ENCODE results near the gene SCN8A. TPM values are rescaled to one million over a fixed set of nuclear protein-coding genes. Genes with fewer than 3 reads are reported as not detected.

The SCN8A gene
- total and polyA plus RNA-seq, 2 experiments from 2014 or later: 4.6 to 23.9 TPM

DNA sequence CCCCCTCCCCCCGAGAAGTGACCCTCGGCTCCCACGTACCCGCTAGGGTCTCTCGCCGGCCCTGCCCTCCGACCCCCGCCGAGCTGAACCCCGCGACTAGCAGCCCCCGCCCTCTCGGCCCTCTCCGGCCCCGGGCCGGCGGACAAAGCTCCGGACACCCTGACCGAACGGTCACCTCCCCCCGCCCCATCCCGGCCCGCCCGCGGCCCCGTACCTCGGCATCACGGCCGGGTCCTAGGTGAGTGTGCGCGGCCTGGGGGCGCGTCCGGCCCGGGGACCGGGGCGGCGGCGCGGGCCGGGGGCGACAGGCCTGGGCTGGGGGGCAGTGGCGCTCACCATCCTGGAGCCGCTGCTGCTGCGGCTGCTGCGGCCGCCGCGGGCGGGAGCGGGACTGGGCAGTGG is 257.3 kb downstream of the SCN8A start, which contains the start of gene FIGNL2:
Gene FIGNL2 (minus strand): TSS at position 393 of the 402 bp plus-strand sequence. CDS start 26,305 bp downstream, outside the sequence.
- peaks cover 59% of the 10 kb centered on the region for H3K27me3 ChIP-seq (ENCODE audit: insufficient read depth)
- 0 out of 2 replicates have a peak within 1 kb of the TSS, but pooled peaks have one; percentile 59 for H2AFZ ChIP-seq
- peaks cover 4% of the 10 kb centered on the region; the same call in 1 of the 2 replicates for H4K20me1 ChIP-seq (replicated peaks; ENCODE audit: insufficient read depth)
- peak within 1 kb of the TSS; percentile 96 for H3K4me2 ChIP-seq
- H3K36me3 ChIP-seq (ENCODE audit: insufficient read depth): no peaks in the 10 kb centered on the region
- Mint-ChIP-seq H3K4me1 (peaks cover 54% of the 10 kb centered on the region), H3K27me3 (ENCODE audit: insufficient read depth, low read depth, poor library complexity) (peaks cover 54% of the 10 kb centered on the region), H3K9me3 (no peaks in the 10 kb centered on the region; the same call in 1 of the 3 replicates), H3K27ac (no peak within 1 kb of the TSS), H3K36me3 (ENCODE audit: low read depth) (no peaks in the 10 kb centered on the region; the same call in 2 of the 3 replicates), H3K4me3 (peak within 1 kb of the TSS; percentile 75)
- no peak for DNase-seq (ENCODE audit: low spot score)
- peaks cover 12% of the 10 kb centered on the region; the same call in 1 of the 2 replicates for H3F3A ChIP-seq (replicated peaks; ENCODE audit: low read depth)
- H3K9me2 ChIP-seq (ENCODE audit: insufficient read depth): no peaks in the 10 kb centered on the region
- ATAC-seq: peak; percentile 8
- no peak within 1 kb of the TSS for H3K27ac ChIP-seq (ENCODE audit: low read depth)
- H3K4me3 ChIP-seq: peak within 1 kb of the TSS; percentile 91
- TF ChIP-seq ZNF114 (CRISPR knock-in tag; IDR thresholded peaks at IDR 0.05): no peak
- TF ChIP-seq, protein P1, sequence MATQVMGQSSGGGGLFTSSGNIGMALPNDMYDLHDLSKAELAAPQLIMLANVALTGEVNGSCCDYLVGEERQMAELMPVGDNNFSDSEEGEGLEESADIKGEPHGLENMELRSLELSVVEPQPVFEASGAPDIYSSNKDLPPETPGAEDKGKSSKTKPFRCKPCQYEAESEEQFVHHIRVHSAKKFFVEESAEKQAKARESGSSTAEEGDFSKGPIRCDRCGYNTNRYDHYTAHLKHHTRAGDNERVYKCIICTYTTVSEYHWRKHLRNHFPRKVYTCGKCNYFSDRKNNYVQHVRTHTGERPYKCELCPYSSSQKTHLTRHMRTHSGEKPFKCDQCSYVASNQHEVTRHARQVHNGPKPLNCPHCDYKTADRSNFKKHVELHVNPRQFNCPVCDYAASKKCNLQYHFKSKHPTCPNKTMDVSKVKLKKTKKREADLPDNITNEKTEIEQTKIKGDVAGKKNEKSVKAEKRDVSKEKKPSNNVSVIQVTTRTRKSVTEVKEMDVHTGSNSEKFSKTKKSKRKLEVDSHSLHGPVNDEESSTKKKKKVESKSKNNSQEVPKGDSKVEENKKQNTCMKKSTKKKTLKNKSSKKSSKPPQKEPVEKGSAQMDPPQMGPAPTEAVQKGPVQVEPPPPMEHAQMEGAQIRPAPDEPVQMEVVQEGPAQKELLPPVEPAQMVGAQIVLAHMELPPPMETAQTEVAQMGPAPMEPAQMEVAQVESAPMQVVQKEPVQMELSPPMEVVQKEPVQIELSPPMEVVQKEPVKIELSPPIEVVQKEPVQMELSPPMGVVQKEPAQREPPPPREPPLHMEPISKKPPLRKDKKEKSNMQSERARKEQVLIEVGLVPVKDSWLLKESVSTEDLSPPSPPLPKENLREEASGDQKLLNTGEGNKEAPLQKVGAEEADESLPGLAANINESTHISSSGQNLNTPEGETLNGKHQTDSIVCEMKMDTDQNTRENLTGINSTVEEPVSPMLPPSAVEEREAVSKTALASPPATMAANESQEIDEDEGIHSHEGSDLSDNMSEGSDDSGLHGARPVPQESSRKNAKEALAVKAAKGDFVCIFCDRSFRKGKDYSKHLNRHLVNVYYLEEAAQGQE (IDR thresholded peaks at IDR 0.05; ENCODE audit: unreplicated experiment): no peak
- no peak for TF ChIP-seq JUNB (IDR thresholded peaks at IDR 0.05; ENCODE audit: unreplicated experiment)
- TF ChIP-seq, protein P2, sequence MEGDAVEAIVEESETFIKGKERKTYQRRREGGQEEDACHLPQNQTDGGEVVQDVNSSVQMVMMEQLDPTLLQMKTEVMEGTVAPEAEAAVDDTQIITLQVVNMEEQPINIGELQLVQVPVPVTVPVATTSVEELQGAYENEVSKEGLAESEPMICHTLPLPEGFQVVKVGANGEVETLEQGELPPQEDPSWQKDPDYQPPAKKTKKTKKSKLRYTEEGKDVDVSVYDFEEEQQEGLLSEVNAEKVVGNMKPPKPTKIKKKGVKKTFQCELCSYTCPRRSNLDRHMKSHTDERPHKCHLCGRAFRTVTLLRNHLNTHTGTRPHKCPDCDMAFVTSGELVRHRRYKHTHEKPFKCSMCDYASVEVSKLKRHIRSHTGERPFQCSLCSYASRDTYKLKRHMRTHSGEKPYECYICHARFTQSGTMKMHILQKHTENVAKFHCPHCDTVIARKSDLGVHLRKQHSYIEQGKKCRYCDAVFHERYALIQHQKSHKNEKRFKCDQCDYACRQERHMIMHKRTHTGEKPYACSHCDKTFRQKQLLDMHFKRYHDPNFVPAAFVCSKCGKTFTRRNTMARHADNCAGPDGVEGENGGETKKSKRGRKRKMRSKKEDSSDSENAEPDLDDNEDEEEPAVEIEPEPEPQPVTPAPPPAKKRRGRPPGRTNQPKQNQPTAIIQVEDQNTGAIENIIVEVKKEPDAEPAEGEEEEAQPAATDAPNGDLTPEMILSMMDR (conservative IDR thresholded peaks at IDR 0.05; ENCODE audit: low read depth in 2 of 2): no peak
- no peak for TF ChIP-seq NANOG (IDR thresholded peaks at IDR 0.05; ENCODE audit: borderline replicate concordance)
- no peak for TF ChIP-seq ZNF331 (CRISPR knock-in tag; IDR thresholded peaks at IDR 0.05; ENCODE audit: low read depth)
- no peak for TF ChIP-seq CREB1 (CRISPR knock-in tag; IDR thresholded peaks at IDR 0.05; ENCODE audit: low read depth)
- TF ChIP-seq, protein P3, sequence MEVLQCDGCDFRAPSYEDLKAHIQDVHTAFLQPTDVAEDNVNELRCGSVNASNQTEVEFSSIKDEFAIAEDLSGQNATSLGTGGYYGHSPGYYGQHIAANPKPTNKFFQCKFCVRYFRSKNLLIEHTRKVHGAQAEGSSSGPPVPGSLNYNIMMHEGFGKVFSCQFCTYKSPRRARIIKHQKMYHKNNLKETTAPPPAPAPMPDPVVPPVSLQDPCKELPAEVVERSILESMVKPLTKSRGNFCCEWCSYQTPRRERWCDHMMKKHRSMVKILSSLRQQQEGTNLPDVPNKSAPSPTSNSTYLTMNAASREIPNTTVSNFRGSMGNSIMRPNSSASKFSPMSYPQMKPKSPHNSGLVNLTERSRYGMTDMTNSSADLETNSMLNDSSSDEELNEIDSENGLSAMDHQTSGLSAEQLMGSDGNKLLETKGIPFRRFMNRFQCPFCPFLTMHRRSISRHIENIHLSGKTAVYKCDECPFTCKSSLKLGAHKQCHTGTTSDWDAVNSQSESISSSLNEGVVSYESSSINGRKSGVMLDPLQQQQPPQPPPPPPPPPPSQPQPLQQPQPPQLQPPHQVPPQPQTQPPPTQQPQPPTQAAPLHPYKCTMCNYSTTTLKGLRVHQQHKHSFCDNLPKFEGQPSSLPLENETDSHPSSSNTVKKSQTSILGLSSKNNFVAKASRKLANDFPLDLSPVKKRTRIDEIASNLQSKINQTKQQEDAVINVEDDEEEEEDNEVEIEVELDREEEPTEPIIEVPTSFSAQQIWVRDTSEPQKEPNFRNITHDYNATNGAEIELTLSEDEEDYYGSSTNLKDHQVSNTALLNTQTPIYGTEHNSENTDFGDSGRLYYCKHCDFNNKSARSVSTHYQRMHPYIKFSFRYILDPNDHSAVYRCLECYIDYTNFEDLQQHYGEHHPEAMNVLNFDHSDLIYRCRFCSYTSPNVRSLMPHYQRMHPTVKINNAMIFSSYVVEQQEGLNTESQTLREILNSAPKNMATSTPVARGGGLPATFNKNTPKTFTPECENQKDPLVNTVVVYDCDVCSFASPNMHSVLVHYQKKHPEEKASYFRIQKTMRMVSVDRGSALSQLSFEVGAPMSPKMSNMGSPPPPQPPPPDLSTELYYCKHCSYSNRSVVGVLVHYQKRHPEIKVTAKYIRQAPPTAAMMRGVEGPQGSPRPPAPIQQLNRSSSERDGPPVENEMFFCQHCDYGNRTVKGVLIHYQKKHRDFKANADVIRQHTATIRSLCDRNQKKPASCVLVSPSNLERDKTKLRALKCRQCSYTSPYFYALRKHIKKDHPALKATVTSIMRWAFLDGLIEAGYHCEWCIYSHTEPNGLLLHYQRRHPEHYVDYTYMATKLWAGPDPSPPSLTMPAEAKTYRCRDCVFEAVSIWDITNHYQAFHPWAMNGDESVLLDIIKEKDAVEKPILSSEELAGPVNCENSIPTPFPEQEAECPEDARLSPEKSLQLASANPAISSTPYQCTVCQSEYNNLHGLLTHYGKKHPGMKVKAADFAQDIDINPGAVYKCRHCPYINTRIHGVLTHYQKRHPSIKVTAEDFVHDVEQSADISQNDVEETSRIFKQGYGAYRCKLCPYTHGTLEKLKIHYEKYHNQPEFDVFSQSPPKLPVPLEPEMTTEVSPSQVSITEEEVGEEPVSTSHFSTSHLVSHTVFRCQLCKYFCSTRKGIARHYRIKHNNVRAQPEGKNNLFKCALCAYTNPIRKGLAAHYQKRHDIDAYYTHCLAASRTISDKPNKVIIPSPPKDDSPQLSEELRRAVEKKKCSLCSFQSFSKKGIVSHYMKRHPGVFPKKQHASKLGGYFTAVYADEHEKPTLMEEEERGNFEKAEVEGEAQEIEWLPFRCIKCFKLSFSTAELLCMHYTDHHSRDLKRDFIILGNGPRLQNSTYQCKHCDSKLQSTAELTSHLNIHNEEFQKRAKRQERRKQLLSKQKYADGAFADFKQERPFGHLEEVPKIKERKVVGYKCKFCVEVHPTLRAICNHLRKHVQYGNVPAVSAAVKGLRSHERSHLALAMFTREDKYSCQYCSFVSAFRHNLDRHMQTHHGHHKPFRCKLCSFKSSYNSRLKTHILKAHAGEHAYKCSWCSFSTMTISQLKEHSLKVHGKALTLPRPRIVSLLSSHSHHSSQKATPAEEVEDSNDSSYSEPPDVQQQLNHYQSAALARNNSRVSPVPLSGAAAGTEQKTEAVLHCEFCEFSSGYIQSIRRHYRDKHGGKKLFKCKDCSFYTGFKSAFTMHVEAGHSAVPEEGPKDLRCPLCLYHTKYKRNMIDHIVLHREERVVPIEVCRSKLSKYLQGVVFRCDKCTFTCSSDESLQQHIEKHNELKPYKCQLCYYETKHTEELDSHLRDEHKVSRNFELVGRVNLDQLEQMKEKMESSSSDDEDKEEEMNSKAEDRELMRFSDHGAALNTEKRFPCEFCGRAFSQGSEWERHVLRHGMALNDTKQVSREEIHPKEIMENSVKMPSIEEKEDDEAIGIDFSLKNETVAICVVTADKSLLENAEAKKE (CRISPR knock-in tag; IDR thresholded peaks at IDR 0.05): no peak
- TF ChIP-seq STAT1 (IDR thresholded peaks at IDR 0.05; ENCODE audit: unreplicated experiment): no peak
- TF ChIP-seq EZH2 (IDR thresholded peaks at IDR 0.05; ENCODE audit: low read depth, unreplicated experiment): no peak
- TF ChIP-seq EZH2phosphoT487 (IDR thresholded peaks at IDR 0.05; ENCODE audit: unreplicated experiment): no peak
- no peak for TF ChIP-seq POLR2AphosphoS5 (IDR thresholded peaks at IDR 0.05; ENCODE audit: low read depth)
- TF ChIP-seq, protein P4, sequence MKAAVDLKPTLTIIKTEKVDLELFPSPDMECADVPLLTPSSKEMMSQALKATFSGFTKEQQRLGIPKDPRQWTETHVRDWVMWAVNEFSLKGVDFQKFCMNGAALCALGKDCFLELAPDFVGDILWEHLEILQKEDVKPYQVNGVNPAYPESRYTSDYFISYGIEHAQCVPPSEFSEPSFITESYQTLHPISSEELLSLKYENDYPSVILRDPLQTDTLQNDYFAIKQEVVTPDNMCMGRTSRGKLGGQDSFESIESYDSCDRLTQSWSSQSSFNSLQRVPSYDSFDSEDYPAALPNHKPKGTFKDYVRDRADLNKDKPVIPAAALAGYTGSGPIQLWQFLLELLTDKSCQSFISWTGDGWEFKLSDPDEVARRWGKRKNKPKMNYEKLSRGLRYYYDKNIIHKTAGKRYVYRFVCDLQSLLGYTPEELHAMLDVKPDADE (IDR thresholded peaks at IDR 0.05): no peak
- H3K79me2 ChIP-seq (replicated peaks; ENCODE audit: insufficient read depth): no peaks in the 10 kb centered on the region
- H3K4me1 ChIP-seq (ENCODE audit: insufficient read depth): peaks cover 40% of the 10 kb centered on the region

Data from GM23338 (cell line).